HEK293T (cell line): ENCODE measurements around the gene GRID1.

Source experiments
- ARNT ChIP-seq: fragments of 450-650 bp; IDR thresholded peaks from 2 replicates; pipeline ENCODE4 v1.6.1; 2017; ENCODE audit warnings: mild to moderate bottlenecking
- BHLHE40 ChIP-seq: fragments of 450-650 bp; IDR thresholded peaks from 2 replicates; pipeline ENCODE4 v1.6.1; 2016; ENCODE audit warnings: mild to moderate bottlenecking, moderate library complexity, borderline replicate concordance
- ELF4 ChIP-seq: fragments of 450-650 bp; IDR thresholded peaks from 2 replicates; pipeline ENCODE4 v1.6.1; 2017; ENCODE audit warnings: antibody characterized with exemption
- FOXA1 ChIP-seq: fragments of 450-650 bp; IDR thresholded peaks from 2 replicates; pipeline ENCODE4 v1.6.1; 2016; ENCODE audit warnings: mild to moderate bottlenecking
- FOXK2 ChIP-seq: fragments of 450-650 bp; IDR thresholded peaks from 2 replicates; pipeline ENCODE4 v1.6.1; 2016; ENCODE audit warnings: mild to moderate bottlenecking
- FOXM1 ChIP-seq: fragments of 450-650 bp; IDR thresholded peaks from 2 replicates; pipeline ENCODE4 v1.6.1; 2017; ENCODE audit warnings: mild to moderate bottlenecking, borderline replicate concordance
- L3MBTL2 ChIP-seq: fragments of 450-650 bp; conservative IDR thresholded peaks from 2 replicates; pipeline ENCODE4 v1.6.1; 2016; ENCODE audit warnings: mild to moderate bottlenecking
- NFRKB ChIP-seq: fragments of 450-650 bp; IDR thresholded peaks from 2 replicates; pipeline ENCODE4 v1.6.1; 2016; ENCODE audit warnings: mild to moderate bottlenecking, moderate library complexity
- SP1 ChIP-seq: fragments of 450-650 bp; IDR thresholded peaks from 2 replicates; pipeline ENCODE4 v1.6.1; 2017
- SUZ12 ChIP-seq: fragments of 450-650 bp; IDR thresholded peaks from 2 replicates; pipeline ENCODE4 v1.6.1; 2016; ENCODE audit warnings: mild to moderate bottlenecking
- TARDBP ChIP-seq: fragments of 450-650 bp; IDR thresholded peaks from 2 replicates; pipeline ENCODE4 v1.6.1; 2016
- TF ChIP-seq, protein P1 (sequence below): fragments of 450-650 bp; IDR thresholded peaks from 2 replicates; pipeline ENCODE4 v1.6.1; 2016

DNA sequence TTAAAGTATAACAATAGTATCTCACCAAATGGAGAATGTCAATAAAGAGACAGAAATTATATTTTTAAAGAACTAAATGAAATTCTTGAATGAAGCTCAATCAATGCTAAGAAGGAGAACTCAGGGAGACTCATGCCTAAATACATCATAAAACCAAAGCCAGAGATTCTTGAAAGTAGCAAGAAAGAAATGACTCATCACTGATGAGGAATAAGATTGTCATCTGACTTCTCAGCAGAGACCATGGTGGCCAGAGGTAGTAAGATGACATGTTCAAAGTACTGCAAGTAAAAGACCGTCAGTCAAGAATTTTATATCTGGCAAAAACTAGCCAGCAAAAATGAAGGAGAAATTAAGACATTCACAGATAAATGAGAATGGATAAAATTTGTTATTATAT lies 399.0 kb downstream of the GRID1 start:
- TF ChIP-seq FOXA1 (no peak), TARDBP (no peak), FOXK2 (no peak), FOXM1 (no peak), NFRKB (no peak), SUZ12 (no peak), SP1 (no peak), ARNT (no peak), BHLHE40 (no peak), L3MBTL2 (no peak), ELF4 (no peak)
- TF ChIP-seq, protein P1, sequence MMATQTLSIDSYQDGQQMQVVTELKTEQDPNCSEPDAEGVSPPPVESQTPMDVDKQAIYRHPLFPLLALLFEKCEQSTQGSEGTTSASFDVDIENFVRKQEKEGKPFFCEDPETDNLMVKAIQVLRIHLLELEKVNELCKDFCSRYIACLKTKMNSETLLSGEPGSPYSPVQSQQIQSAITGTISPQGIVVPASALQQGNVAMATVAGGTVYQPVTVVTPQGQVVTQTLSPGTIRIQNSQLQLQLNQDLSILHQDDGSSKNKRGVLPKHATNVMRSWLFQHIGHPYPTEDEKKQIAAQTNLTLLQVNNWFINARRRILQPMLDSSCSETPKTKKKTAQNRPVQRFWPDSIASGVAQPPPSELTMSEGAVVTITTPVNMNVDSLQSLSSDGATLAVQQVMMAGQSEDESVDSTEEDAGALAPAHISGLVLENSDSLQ: no peak
